22Rv1 (cell line): ENCODE measurements around the gene PLEKHD1.

Experiments used
- H3K27ac ChIP-seq: fragments of 450-650 bp; 2 replicates; pipeline ENCODE4 v1.5.1; 2017
- CTCF ChIP-seq: fragments of 450-650 bp; IDR thresholded peaks from 2 replicates; pipeline ENCODE4 v1.5.1; 2017; ENCODE audit warnings: mild to moderate bottlenecking
- ZFX ChIP-seq: fragments of 450-650 bp; IDR thresholded peaks from 2 replicates; pipeline ENCODE4 v1.6.1; 2017; ENCODE audit warnings: antibody characterized with exemption, borderline replicate concordance

PLEKHD1 gene

GRCh38 chr14:69539631-69540410, 55.3 kb downstream of the PLEKHD1 start:
- no peak for TF ChIP-seq ZFX
- TF ChIP-seq CTCF = no peak

GRCh38 chr14:69540654-69541335, 56.3 kb downstream of the PLEKHD1 start:
- TF ChIP-seq ZFX = no peak
- TF ChIP-seq CTCF = no peak
- no peak overlapping the region for H3K27ac ChIP-seq

More at GRCh38 chr14:69539631-69540410, 55.3 kb downstream of the PLEKHD1 start:
- H3K27ac ChIP-seq = no peak overlapping the region

- no peak overlapping the region for H3K27ac ChIP-seq
- TF ChIP-seq CTCF (no peak), ZFX (no peak)
Observed at GRCh38 chr14:69542311-69542710, 57.8 kb downstream of the PLEKHD1 start.

GRCh38 chr14:69543341-69544115, 59.0 kb downstream of the PLEKHD1 start:
- TF ChIP-seq ZFX = no peak
- TF ChIP-seq CTCF = no peak
- H3K27ac ChIP-seq = no peak overlapping the region

GRCh38 chr14:69547701-69548348, 63.3 kb downstream of the PLEKHD1 start:
- no peak for TF ChIP-seq ZFX
- TF ChIP-seq CTCF = peak; percentile 86
- H3K27ac ChIP-seq = no peak overlapping the region

- H3K27ac ChIP-seq = no peak overlapping the region
- TF ChIP-seq ZFX = no peak
- no peak for TF ChIP-seq CTCF
Observed at GRCh38 chr14:69548566-69548965, 64.0 kb downstream of the PLEKHD1 start.
